DOHH2 (cell line): ENCODE results near the gene FSTL4.

Experiments used
- H3F3A ChIP-seq: fragments of 200-600 bp; sonication (generic), shearing (Covaris generic); 2 replicates; pipeline ENCODE4 v1.6.0; 2016; ENCODE audit warnings: antibody characterized with exemption, mild to moderate bottlenecking; ENCODE audit not compliant: control insufficient read depth, insufficient read depth
- H3K27ac ChIP-seq: fragments of 200-600 bp; sonication (generic); 2 replicates; pipeline ENCODE4 v1.5.1; 2014; ENCODE audit warnings: low read depth, mild to moderate bottlenecking, low read length, moderate library complexity
- H3K27me3 ChIP-seq: fragments of 200-600 bp; sonication (generic); 2 replicates; pipeline ENCODE4 v1.6.1; 2014; ENCODE audit warnings: mild to moderate bottlenecking, low read length, mixed read lengths; ENCODE audit not compliant: control insufficient read depth
- H3K36me3 ChIP-seq: fragments of 200-600 bp; sonication (generic); 2 replicates; pipeline ENCODE4 v1.6.1; 2014; ENCODE audit warnings: mild to moderate bottlenecking, low read length, moderate library complexity, mixed read lengths; ENCODE audit not compliant: control insufficient read depth
- H3K4me1 ChIP-seq: fragments of 200-600 bp; sonication (generic); 2 replicates; pipeline ENCODE4 v1.6.1; 2014; ENCODE audit warnings: mild to moderate bottlenecking, low read length, mixed read lengths; ENCODE audit not compliant: control insufficient read depth
- H3K4me2 ChIP-seq: fragments of 200-600 bp; sonication (generic); 2 replicates; pipeline ENCODE4 v1.6.0; 2014; ENCODE audit warnings: mild to moderate bottlenecking, low read length, moderate library complexity
- H3K4me3 ChIP-seq: fragments of 200-600 bp; sonication (generic); 2 replicates; pipeline ENCODE4 v1.5.1; 2014; ENCODE audit warnings: mild to moderate bottlenecking, low read length, mixed read lengths
- H3K79me2 ChIP-seq: fragments of 200-600 bp; sonication (generic); 2 replicates; pipeline ENCODE4 v1.6.1; 2014; ENCODE audit warnings: mild to moderate bottlenecking, low read length, mixed read lengths; ENCODE audit not compliant: control insufficient read depth
- H3K9me2 ChIP-seq: fragments of 200-600 bp; sonication (generic); replicated peaks from 2 replicates; pipeline ENCODE4 v1.6.1; 2014; ENCODE audit warnings: mild to moderate bottlenecking, low read length, mixed read lengths; ENCODE audit not compliant: control insufficient read depth
- H3K9me3 ChIP-seq: fragments of 200-600 bp; sonication (generic); 2 replicates; pipeline ENCODE4 v1.6.1; 2014; ENCODE audit warnings: antibody characterized with exemption, low read length, mixed read lengths; ENCODE audit not compliant: control insufficient read depth, insufficient read depth
- H4K20me1 ChIP-seq: fragments of 200-600 bp; sonication (generic); 2 replicates; pipeline ENCODE4 v1.6.0; 2014; ENCODE audit warnings: low read depth, mild to moderate bottlenecking, antibody characterized with exemption, low read length, moderate library complexity; ENCODE audit not compliant: control insufficient read depth, insufficient read depth
- EZH2phosphoT487 ChIP-seq: fragments of 200-600 bp; sonication (generic); IDR thresholded peaks from 2 replicates; pipeline ENCODE4 v1.6.1; 2017; ENCODE audit warnings: borderline replicate concordance, mild to moderate bottlenecking, antibody characterized with exemption, low read length, moderate library complexity, mixed read lengths
- TF ChIP-seq, protein P1 (sequence below): fragments of 200-600 bp; sonication (generic); IDR thresholded peaks from one replicate; pipeline ENCODE4 v1.5.1; 2014; ENCODE audit warnings: antibody characterized with exemption, mild to moderate bottlenecking, low read depth, low read length; ENCODE audit not compliant: poor library complexity, severe bottlenecking

FSTL4 gene

DNA sequence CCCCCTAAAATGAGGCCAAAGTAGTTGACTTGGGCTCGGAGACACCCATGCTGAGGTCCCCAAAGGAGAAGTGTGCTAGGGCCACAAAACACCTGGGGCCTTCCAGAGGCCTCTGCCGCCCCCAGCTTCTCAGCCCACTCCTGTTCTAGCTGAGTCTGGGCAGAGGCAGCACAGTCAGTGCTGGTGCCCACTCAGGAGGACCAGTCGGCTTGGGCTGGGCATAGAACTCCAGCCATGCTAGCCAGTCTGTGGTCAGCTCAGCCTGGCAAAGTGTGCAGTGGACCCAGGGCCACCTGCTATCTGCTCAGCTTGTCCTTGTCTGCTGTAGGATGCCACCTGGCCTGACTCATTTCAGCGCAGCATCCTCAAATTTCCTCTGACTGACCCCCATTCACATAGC lies 254.6 kb downstream of the FSTL4 start:
- no peaks in the 10 kb centered on the region for H3K9me3 ChIP-seq
- peaks cover 5% of the 10 kb centered on the region; the same call in 1 of the 2 replicates for H3K27me3 ChIP-seq
- TF ChIP-seq, protein P1, sequence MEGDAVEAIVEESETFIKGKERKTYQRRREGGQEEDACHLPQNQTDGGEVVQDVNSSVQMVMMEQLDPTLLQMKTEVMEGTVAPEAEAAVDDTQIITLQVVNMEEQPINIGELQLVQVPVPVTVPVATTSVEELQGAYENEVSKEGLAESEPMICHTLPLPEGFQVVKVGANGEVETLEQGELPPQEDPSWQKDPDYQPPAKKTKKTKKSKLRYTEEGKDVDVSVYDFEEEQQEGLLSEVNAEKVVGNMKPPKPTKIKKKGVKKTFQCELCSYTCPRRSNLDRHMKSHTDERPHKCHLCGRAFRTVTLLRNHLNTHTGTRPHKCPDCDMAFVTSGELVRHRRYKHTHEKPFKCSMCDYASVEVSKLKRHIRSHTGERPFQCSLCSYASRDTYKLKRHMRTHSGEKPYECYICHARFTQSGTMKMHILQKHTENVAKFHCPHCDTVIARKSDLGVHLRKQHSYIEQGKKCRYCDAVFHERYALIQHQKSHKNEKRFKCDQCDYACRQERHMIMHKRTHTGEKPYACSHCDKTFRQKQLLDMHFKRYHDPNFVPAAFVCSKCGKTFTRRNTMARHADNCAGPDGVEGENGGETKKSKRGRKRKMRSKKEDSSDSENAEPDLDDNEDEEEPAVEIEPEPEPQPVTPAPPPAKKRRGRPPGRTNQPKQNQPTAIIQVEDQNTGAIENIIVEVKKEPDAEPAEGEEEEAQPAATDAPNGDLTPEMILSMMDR, result no peak
- TF ChIP-seq EZH2phosphoT487, result no peak
- no peak overlapping the region for H3K27ac ChIP-seq
- no peaks in the 10 kb centered on the region for H3K36me3 ChIP-seq
- no peaks in the 10 kb centered on the region for H3K79me2 ChIP-seq
- H3K4me1 ChIP-seq, result peaks cover 3% of the 10 kb centered on the region; the same call in 1 of the 2 replicates
- no peaks in the 10 kb centered on the region for H3F3A ChIP-seq
- H4K20me1 ChIP-seq, result no peaks in the 10 kb centered on the region
- no peak overlapping the region for H3K4me3 ChIP-seq
- H3K9me2 ChIP-seq, result no peaks in the 10 kb centered on the region
- no peak overlapping the region for H3K4me2 ChIP-seq

DNA sequence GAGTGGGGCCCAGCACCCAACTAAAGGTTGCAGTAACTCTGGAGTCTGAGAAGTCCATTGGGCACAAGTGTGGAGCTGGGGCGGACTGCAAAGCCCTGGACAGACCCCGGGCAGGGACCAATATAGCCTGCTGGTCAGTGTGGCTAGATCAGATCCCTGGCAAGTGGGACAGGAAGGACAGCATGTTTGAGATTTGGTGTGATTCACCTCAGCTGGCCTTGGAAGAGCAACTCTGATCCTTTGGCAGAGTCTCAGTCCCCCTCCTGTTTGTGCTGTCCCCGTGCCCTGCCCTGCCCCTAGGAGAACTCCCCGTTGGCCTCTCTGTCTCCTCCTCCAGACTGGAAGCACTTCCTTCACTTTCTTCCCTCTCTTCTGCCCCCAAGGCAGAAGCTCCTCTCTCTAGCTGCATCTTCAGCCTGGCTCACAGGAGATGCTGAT lies 255.3 kb downstream of the FSTL4 start:
- Histone ChIP-seq H3K4me3 (no peak overlapping the region), H3F3A (no peaks in the 10 kb centered on the region), H3K9me2 (no peaks in the 10 kb centered on the region), H3K36me3 (no peaks in the 10 kb centered on the region), H4K20me1 (no peaks in the 10 kb centered on the region), H3K4me1 (peaks cover 3% of the 10 kb centered on the region; the same call in 1 of the 2 replicates), H3K79me2 (no peaks in the 10 kb centered on the region), H3K27ac (no peak overlapping the region), H3K27me3 (peaks cover 5% of the 10 kb centered on the region; the same call in 1 of the 2 replicates), H3K4me2 (no peak overlapping the region), H3K9me3 (no peaks in the 10 kb centered on the region)
- TF ChIP-seq EZH2phosphoT487, result no peak
- TF ChIP-seq, protein P1, result no peak

DNA sequence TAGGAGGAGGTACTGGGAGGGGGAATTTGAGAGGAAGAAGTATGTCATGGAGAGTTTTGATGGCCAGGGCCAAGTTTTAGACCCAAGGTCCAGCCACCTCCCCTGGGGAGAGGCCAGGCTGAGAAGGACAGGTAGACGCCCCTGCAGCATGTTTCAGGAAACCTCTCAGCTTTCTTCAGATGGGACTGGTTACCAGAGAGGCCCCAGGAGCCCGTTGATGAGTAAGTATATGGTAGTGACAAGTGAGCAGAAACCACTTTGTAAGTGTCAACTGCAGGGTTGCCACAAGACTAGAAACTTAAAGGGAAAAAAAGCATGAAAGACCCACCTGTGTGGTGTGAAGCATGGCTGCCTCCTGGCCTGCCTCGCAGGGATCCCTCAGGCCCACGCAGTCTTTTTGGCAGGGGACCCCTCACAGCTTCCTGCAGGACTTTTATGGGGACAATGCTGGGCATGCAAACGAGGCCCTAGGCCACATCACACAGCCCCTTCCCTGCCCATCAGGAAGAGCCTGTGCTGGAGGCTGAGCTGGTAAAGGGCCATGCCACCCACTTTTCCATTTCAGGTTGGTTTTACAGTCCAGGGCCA lies 255.9 kb downstream of the FSTL4 start:
- Histone ChIP-seq H3K36me3 (no peaks in the 10 kb centered on the region), H3K4me2 (no peak overlapping the region), H3K79me2 (no peaks in the 10 kb centered on the region), H3K9me3 (no peaks in the 10 kb centered on the region), H3K27ac (no peak overlapping the region), H3K4me1 (peaks cover 3% of the 10 kb centered on the region; the same call in 1 of the 2 replicates), H3K27me3 (no peaks in the 10 kb centered on the region; the same call in 1 of the 2 replicates), H3K4me3 (no peak overlapping the region), H3K9me2 (no peaks in the 10 kb centered on the region), H4K20me1 (no peaks in the 10 kb centered on the region), H3F3A (no peaks in the 10 kb centered on the region)
- TF ChIP-seq, protein P1, result no peak
- TF ChIP-seq EZH2phosphoT487, result no peak
